ENCODE measurements around the gene DRD2. TPM values are rescaled to one million over a fixed set of nuclear protein-coding genes. Genes with fewer than 3 reads are reported as not detected.
"Not testable (repeated sequence)": the region's sequence is repeated elsewhere in the genome, so short reads cannot be mapped to it uniquely, and the experiment has no call there.

Gene DRD2
- total RNA-seq = 1 to 10 TPM in 2 of 4 donors, under 1 TPM in 1, not detected in 1; 0.39 to 4.5 (median 1.3) TPM

DNA sequence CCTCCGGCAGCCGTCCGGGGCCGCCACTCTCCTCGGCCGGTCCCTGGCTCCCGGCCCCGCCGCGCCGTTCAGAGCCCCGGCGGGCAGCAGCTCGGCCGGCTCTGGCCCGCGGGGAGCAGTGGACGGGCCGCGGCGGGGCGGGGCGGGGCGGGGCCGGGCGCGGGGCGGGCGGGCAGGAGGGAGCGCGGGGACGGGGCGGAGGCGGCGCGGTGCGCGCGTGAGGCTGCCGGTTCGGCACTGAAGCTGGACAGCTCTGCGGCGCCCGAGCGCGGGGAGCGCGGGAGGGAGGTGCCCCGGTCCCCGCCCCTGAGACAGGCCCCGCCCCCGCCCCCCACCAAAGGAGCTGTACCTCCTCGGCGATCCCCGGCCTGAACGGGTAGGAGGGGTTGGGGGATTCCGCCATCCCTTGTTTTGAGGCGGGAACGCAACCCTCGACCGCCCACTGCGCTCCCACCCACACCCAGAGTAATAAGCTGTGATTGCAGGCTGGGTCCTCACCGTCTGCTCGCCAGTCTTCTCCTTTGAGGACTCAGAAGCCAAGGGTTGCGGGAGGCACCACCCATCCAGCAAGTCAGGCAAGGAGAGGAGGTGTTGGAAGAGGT is at the start of gene DRD2:
Gene DRD2 (minus strand): TSS at position 239 of the 602 bp plus-strand sequence. CDS start 50,747 bp downstream, outside the sequence.
- no peak for TF ChIP-seq EP300 (IDR thresholded peaks at IDR 0.05)
- TF ChIP-seq, protein P1, sequence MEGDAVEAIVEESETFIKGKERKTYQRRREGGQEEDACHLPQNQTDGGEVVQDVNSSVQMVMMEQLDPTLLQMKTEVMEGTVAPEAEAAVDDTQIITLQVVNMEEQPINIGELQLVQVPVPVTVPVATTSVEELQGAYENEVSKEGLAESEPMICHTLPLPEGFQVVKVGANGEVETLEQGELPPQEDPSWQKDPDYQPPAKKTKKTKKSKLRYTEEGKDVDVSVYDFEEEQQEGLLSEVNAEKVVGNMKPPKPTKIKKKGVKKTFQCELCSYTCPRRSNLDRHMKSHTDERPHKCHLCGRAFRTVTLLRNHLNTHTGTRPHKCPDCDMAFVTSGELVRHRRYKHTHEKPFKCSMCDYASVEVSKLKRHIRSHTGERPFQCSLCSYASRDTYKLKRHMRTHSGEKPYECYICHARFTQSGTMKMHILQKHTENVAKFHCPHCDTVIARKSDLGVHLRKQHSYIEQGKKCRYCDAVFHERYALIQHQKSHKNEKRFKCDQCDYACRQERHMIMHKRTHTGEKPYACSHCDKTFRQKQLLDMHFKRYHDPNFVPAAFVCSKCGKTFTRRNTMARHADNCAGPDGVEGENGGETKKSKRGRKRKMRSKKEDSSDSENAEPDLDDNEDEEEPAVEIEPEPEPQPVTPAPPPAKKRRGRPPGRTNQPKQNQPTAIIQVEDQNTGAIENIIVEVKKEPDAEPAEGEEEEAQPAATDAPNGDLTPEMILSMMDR (IDR thresholded peaks at IDR 0.05) = no peak
- TF ChIP-seq POLR2A (IDR thresholded peaks at IDR 0.05) = no peak
- H3K4me1 ChIP-seq = peaks cover 0 to 17% (median 3%) of the 10 kb centered on the region in 4 donors
- no peaks in the 10 kb centered on the region for H3K36me3 ChIP-seq
- peak within 1 kb of the TSS in 2 of 4 donors; percentile 25 to 38 for H3K4me3 ChIP-seq
- H3K27me3 ChIP-seq = peaks cover 2 to 64% of the 10 kb centered on the region in 2 donors
- 4 to 5% methylated on average over 17 to 28 of the region's 65 CpGs for WGBS, 2 donors
- no peaks in the 10 kb centered on the region for H3K9me3 ChIP-seq
- no peak for DNase-seq (ENCODE audit: low spot score in 2 of 2)
- no peak within 1 kb of the TSS for H3K27ac ChIP-seq

DNA sequence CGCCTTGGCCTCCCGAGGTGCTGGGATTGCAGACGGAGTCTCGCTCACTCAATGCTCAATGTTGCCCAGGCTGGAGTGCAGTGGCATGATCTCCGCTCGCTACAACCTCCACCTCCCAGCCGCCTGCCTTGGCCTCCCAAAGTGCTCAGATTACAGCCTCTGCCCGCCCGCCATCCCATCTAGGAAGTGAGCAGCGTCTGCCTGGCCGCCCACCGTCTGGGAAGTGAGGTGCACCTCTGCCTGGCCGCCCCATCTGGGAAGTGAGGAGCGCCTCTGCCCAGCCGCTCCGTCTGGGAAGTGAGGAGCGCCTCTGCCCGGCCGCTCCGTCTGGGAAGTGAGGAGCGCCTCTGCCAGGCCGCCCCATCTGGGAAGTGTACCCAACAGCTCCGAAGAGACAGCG is 48.7 kb upstream of the DRD2 start:
- not testable (repeated sequence) for H3K27me3 ChIP-seq; H3K9me3 ChIP-seq; H3K4me3 ChIP-seq; H3K27ac ChIP-seq; DNase-seq (ENCODE audit: low spot score in 2 of 2); H3K4me1 ChIP-seq; H3K36me3 ChIP-seq
- 94 to 95% methylated on average over 24 of the region's 24 CpGs for WGBS, 2 donors

DNA sequence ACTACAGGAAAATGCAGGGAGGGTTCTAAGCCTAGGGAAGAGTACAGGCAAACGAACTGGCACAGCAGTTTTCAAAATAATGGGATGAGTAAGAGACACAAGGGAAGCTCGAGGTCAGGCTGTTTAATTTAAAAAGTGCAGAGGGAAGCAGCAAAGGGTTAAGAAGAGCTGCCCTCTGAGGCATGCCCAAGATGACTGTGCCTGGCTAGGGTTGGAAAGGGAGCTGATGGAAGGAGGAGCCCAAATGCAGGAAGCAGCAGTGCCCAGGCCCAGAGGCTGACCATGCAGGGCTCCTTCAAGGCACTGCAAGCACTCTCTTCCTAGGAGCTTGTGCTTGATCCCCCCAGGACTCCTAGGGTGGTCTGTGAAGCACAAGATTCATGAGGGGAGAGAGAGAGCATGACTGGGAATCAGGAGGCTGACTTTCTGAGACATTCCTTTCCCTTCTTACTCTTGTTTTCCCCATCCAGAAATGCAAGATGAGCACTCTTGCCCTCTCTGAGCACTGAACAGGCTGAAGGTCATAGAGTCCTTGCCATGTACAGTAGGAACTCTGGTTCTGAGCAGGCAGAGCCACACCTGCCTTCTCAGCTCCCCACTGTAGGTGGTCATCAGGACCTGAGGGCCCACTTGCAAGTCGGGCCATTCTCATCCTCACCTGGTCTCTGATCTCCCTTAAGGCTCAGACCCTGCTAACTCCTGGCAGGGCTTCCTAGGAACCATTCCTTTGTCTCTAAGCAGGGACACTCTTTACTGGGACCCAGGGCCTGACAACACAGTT is 46.7 kb upstream of the DRD2 start:
- WGBS, 2 donors = 45 to 51% methylated on average over 3 of the region's 3 CpGs
- H3K27ac ChIP-seq = no peak overlapping the region
- H3K27me3 ChIP-seq = no peaks in the 10 kb centered on the region
- H3K36me3 ChIP-seq = no peaks in the 10 kb centered on the region
- TF ChIP-seq EP300 (IDR thresholded peaks at IDR 0.05) (no peak), POLR2A (IDR thresholded peaks at IDR 0.05) (no peak)
- TF ChIP-seq, protein P1 (IDR thresholded peaks at IDR 0.05) = no peak
- H3K9me3 ChIP-seq = no peaks in the 10 kb centered on the region
- H3K4me1 ChIP-seq = no peaks in the 10 kb centered on the region
- H3K4me3 ChIP-seq = no peak overlapping the region
- DNase-seq (ENCODE audit: low spot score in 2 of 2) = no peak

DNA sequence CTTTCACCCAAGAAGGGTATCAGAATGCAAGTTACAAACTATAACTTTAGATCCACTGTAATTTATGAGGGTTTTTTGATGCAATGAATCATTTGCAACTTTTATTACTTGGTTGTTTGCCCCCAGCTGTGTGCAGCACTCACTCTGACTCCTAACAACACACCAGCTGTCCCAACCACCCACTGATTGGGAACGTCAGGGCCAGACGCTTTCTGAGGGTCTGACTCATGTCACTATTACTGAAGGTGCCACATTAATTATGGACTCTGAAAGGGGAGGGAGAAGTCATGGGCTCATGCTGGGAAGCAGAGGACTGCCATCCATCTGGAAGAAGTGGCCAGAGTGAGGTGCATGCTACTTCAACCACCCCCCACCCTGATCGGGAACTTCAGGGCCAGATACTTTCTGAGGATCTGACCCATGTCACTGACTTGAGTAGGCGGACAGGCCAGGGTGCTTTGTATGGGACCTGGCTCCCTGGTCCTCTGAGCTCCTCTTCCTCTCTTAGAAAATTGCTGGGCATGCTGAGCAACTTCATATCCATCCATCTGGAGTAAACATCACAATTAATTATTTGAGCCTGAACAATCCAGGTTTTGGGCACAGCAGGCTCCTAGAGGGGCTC is 44.9 kb upstream of the DRD2 start:
- no peak overlapping the region for H3K27ac ChIP-seq
- H3K27me3 ChIP-seq = no peaks in the 10 kb centered on the region
- 32 to 39% methylated on average over 4 of the region's 4 CpGs for WGBS, 2 donors
- no peak for DNase-seq (ENCODE audit: low spot score in 2 of 2)
- no peaks in the 10 kb centered on the region for H3K36me3 ChIP-seq
- no peak for TF ChIP-seq POLR2A (IDR thresholded peaks at IDR 0.05)
- H3K4me1 ChIP-seq = no peaks in the 10 kb centered on the region
- H3K9me3 ChIP-seq = no peaks in the 10 kb centered on the region
- no peak overlapping the region for H3K4me3 ChIP-seq

DNA sequence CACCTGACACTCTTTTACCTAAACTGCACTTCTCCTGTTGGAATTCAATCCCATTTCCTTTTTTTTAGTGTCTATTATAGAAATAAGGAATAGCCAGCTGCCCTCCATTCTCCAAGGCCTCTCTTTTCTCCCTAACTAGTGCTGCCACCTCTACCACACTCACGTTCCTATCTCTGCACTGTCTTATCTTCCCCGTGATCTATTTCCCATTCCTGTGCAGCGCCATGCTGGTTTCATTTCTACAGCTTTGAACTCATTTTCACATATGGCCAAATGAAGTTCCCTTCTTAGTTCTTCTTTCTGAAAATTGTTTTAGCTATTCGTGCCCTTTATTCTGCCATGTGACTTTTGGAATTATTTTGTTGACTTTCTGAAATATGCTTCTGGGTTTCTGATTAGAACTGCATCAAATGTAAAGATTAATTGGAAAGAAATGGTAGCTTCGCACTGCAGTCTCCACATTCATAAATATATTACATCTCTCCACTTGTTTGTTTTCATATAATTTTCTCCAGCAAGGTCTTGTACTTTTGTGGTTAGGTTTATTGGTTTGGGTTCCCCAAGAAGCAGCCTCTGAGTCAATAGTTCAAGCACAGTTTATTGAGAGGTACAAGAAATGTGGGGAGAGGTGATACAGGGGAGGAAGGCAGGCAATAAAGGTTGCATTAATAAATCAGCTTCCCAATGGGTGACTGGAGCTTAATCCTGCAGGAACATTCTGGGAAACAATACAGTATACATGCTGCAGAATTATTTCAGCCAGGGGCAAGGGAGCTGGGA is 43.7 kb upstream of the DRD2 start:
- no peak for TF ChIP-seq POLR2A (IDR thresholded peaks at IDR 0.05)
- TF ChIP-seq, protein P1 (IDR thresholded peaks at IDR 0.05) = no peak
- TF ChIP-seq EP300 (IDR thresholded peaks at IDR 0.05) = no peak
- no peaks in the 10 kb centered on the region for H3K9me3 ChIP-seq
- DNase-seq (ENCODE audit: low spot score in 2 of 2) = no peak

More for the DNA sequence above, 43.7 kb upstream of the DRD2 start:
- WGBS, 2 donors = 79 to 84% methylated on average over 5 of the region's 5 CpGs
- no peak overlapping the region for H3K27ac ChIP-seq
- H3K27me3 ChIP-seq = no peaks in the 10 kb centered on the region
- H3K36me3 ChIP-seq = no peaks in the 10 kb centered on the region
- H3K4me3 ChIP-seq = no peak overlapping the region
- H3K4me1 ChIP-seq = no peaks in the 10 kb centered on the region
